Measurements from ENCODE around the gene LLPH. TPM values are rescaled to one million over a fixed set of nuclear protein-coding genes. Genes with fewer than 3 reads are reported as not detected.

LLPH gene
- total RNA-seq, 2 donors from 2014 or later = 20.8 to 24.7 TPM

DNA sequence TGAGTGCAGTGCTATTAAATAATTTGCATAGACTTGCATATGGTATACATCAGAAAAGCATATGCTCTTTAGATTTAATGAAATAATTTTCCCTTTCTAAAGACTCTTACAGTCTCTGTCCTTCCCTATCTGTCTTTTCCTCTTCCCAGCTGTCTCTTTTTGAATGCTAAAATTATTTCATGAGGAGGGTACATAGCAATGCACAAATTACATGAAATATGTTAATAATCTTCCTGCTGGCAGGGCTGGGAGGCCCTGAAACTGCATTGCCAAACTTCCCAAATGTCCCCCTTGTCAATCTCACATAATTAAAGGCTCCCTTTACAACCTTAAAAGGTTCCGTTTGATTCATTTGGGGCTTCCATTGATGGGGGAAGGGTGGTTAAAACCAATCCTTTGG, 22.2 kb downstream of the LLPH start:
- intact Hi-C loops (cut with DNase I) = no loop called here

GRCh38 chr12:66107451-66107915, 23.1 kb downstream of the LLPH start:
- no peak for DNase-seq (ENCODE audit: low spot score)

More for the DNA sequence above, 22.2 kb downstream of the LLPH start:
- no peak for DNase-seq (ENCODE audit: low spot score)

GRCh38 chr12:66103016-66103913, 27.3 kb downstream of the LLPH start:
- intact Hi-C loops (cut with DNase I) = loop anchor here in 1 of 2 donors (5.0 kb wide), 1 partner anchor 624 kb away; no protein-coding TSS in a partner anchor

More at GRCh38 chr12:66107451-66107915, 23.1 kb downstream of the LLPH start:
- intact Hi-C loops (cut with DNase I) = no loop called here

DNA sequence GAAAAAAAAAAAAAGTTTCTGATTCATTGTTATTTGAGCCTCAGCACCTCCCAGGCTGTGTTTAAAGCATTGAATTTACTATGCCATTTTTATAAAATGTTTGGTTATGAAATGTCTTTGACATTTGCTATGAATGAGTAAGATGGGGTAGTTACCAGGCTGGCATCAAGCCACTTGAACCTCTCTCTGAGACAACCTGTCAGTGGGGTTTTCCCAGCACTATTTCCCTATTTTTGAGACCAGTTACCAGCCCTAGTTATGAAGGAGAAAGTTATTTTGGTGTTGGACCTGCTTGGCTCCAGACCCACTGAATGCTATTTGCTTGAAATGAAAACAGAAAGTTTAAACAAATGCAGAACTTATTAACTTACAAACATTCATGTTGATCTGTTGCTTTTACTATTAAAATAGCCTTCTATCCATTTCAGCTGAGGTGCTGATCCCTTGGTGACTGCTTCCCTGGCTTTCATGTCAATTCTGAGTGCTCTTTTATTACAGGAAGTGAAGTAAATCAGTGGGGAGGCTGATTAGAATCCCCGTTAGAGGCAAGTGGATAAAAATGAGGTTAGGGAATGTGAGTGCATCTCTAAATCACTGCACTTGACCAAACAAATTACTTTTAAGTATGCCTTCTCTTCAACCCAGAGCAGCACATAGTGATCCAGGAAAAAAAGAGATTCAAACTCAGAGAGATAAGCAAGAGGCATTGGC, 37.8 kb downstream of the LLPH start:
- intact Hi-C loops (cut with DNase I) = no loop called here
- DNase-seq (ENCODE audit: low spot score) = no peak

More at GRCh38 chr12:66103016-66103913, 27.3 kb downstream of the LLPH start:
- no peak for DNase-seq (ENCODE audit: low spot score)

DNA sequence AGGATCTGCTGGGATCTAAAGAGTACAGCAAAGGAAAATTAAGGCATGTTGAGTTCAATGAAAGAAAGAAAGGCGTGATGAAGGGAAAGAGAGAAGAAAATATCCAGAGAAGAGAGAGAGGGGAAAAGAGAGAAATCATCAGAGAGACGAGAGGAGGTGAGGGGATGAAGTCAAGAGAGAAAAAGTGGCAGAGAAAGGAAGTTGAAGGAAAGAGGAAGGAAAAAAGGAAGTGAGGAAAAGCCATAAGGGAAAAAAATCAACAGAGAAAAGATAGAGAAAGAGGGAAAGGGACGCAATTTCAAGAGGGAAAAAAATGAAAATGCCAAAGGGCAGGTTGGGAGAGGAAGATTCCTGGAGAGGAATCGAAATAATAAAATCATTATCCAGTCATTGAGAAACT, 40.4 kb downstream of the LLPH start:
- intact Hi-C loops (cut with DNase I) = no loop called here
- DNase-seq (ENCODE audit: low spot score) = no peak

- intact Hi-C loops (cut with DNase I) = loop anchor here in 1 of 2 donors (10.0 kb wide), 1 partner anchor 533 kb away; no protein-coding TSS in a partner anchor
- no peak for DNase-seq (ENCODE audit: low spot score)
Observed at GRCh38 chr12:66087365-66087943, 43.1 kb downstream of the LLPH start.

- no peak for DNase-seq (ENCODE audit: low spot score)
- intact Hi-C loops (cut with DNase I) = loop anchor here in 1 of 2 donors (10.0 kb wide), 1 partner anchor 531 kb away; no protein-coding TSS in a partner anchor
Observed at GRCh38 chr12:66085998-66086397, 44.6 kb downstream of the LLPH start.

- intact Hi-C loops (cut with DNase I) = loop anchor here in 1 of 2 donors (10.0 kb wide), 1 partner anchor 530 kb away; no protein-coding TSS in a partner anchor
- DNase-seq (ENCODE audit: low spot score) = no peak
Observed at GRCh38 chr12:66085213-66085612, 45.3 kb downstream of the LLPH start.

GRCh38 chr12:66083766-66084165, 46.8 kb downstream of the LLPH start:
- intact Hi-C loops (cut with DNase I) = loop anchor here in 1 of 2 donors (5.0 to 10.0 kb wide), 2 partner anchors 481 to 529 kb away; no protein-coding TSS in a partner anchor
- no peak for DNase-seq (ENCODE audit: low spot score)

DNA sequence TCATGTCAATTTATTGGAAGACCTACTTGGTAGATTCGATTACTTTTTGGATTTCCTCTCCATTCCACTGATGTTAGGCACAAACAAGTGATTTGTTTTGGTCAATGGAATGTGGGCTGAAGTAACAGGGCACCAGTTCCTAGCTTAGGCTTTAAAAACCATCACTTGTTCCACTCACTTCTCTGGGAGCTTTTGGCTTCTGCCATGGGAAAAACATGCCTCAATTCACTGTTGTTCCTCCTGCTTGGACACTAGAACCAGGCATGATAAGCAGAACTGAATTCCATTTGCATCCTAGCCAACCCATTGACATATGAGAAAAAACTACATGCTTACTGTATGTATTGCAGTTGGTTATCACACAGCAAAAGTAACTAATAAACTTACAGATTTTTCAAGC, 47.8 kb downstream of the LLPH start:
- no peak for DNase-seq (ENCODE audit: low spot score)
- intact Hi-C loops (cut with DNase I) = loop anchor here in 1 of 2 donors (5.0 to 10.0 kb wide), 2 partner anchors 480 to 528 kb away; no protein-coding TSS in a partner anchor

- intact Hi-C loops (cut with DNase I) = loop anchor here in 1 of 2 donors (5.0 to 10.0 kb wide), 2 partner anchors 478 to 526 kb away; no protein-coding TSS in a partner anchor
- no peak for DNase-seq (ENCODE audit: low spot score)
Observed at GRCh38 chr12:66080791-66081190, 49.8 kb downstream of the LLPH start.

DNA sequence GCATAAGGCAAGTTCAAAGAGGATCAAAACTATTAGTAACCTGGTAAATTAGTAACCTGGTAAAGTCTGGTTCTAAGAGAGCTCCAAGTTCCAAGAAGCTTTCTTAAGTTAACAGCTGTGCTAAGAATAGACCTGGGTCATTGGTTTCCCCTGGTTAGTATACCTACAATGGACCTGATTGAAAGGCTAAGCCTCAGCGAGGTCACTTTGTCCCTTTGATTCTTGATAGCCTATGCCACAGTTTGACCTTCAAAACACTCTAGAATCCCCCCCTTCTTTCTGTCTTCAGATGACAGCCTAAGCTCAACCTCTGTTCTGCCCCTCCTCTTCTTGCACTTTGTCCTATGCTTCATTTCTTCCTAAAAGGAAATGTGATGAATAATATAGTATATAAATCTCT, 53.0 kb downstream of the LLPH start:
- DNase-seq (ENCODE audit: low spot score) = no peak
- intact Hi-C loops (cut with DNase I) = no loop called here

DNA sequence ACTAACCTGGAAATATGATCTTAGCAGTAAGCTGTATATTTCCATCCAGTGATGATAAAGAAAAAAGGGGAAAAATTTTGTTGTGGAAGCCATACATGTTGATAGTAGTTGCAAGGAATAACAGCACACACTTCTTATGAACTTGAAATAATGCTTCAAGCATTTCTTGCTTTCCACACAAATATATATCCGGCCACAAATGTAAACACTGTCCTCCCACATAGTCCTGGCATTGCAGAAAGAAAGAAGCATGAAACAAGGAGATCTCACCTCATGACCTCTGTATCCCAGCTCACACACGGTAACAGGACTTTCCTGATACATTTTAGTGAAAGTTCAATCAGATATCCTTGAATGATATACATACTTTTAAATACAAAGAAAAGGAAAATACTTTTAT, 56.0 kb downstream of the LLPH start:
- no peak for DNase-seq (ENCODE audit: low spot score)
- intact Hi-C loops (cut with DNase I) = no loop called here

- intact Hi-C loops (cut with DNase I) = no loop called here
- DNase-seq (ENCODE audit: low spot score) = no peak
Observed at GRCh38 chr12:66072566-66072965, 58.0 kb downstream of the LLPH start.

- DNase-seq (ENCODE audit: low spot score) = no peak
- intact Hi-C loops (cut with DNase I) = no loop called here
Observed at GRCh38 chr12:66072135-66072534, 58.4 kb downstream of the LLPH start.

- intact Hi-C loops (cut with DNase I) = no loop called here
- no peak for DNase-seq (ENCODE audit: low spot score)
Observed at GRCh38 chr12:66071549-66071948, 59.0 kb downstream of the LLPH start.

GRCh38 chr12:66070378-66071120, 60.0 kb downstream of the LLPH start:
- DNase-seq (ENCODE audit: low spot score) = no peak
- intact Hi-C loops (cut with DNase I) = no loop called here

DNA sequence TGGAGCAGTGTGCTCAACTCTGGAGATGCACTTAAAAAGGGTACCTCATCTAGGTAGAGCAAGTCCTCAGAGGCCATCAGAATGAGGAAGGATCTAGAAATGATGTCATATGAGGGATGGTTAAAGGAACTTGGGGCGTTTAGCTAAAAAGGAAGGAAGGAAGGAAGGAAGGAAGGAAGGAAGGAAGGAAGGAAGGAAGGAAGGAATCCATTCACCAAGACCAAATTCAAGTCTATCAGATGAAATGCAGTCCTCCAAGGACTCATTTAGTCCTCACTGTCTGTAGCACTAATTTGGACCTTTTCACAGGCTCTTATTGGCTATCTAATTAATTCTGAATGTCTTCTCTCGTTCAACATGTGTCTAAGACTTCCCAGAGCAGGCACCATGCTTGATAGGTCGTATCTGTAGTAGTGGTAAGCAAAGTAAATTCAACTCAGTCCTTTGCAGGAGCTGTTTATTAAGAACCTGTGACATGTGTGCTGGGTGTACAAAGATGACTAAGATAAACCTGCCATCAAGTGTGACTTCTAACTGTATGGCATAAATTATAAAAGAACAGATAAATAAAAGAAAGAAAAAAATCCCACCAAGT, 63.5 kb downstream of the LLPH start:
- no peak for DNase-seq (ENCODE audit: low spot score)
- intact Hi-C loops (cut with DNase I) = no loop called here

Data from posterior vena cava (tissue), 2 donors.